GM12878 (cell line): Measurements from ENCODE around the gene CORO7. TPM values are rescaled to one million over a fixed set of nuclear protein-coding genes. Genes with fewer than 3 reads are reported as not detected.

Source experiments
- ASH2L ChIP-seq: fragments of 300-600, 200-600 bp; sonication (generic); IDR thresholded peaks from 2 replicates; pipeline ENCODE4 v1.6.1; 2017; ENCODE audit warnings: low read depth, mild to moderate bottlenecking, borderline replicate concordance
- CHD4 ChIP-seq: fragments of 200-600 bp; sonication (generic); IDR thresholded peaks from 2 replicates; pipeline ENCODE4 v1.6.1; 2016; ENCODE audit warnings: mild to moderate bottlenecking
- FOXM1 ChIP-seq: IDR thresholded peaks from 2 replicates; pipeline ENCODE4 v1.6.1; 2012; ENCODE audit warnings: low read depth, mild to moderate bottlenecking, inconsistent platforms, low read length, moderate library complexity
- IKZF2 ChIP-seq, 2 experiments: fragments of 450-650 bp; IDR thresholded peaks; 2 replicates each; pipeline ENCODE4 v1.6.1; 2017; ENCODE audit warnings: mild to moderate bottlenecking in 2 of 2, moderate library complexity in 2 of 2
- JUNB ChIP-seq: IDR thresholded peaks from 2 replicates; pipeline ENCODE4 v1.6.1; 2016; ENCODE audit warnings: antibody characterized with exemption, mild to moderate bottlenecking
- KDM1A ChIP-seq: fragments of 200-600 bp; sonication (generic); IDR thresholded peaks from 2 replicates; pipeline ENCODE4 v1.6.1; 2016; ENCODE audit warnings: borderline replicate concordance
- KLF5 ChIP-seq: fragments of 450-650 bp; IDR thresholded peaks from 2 replicates; pipeline ENCODE4 v1.6.1; 2014; ENCODE audit warnings: mild to moderate bottlenecking; ENCODE audit not compliant: partially characterized antibody
- MXI1 ChIP-seq: fragments of 150-350 bp; IDR thresholded peaks from 2 replicates; pipeline ENCODE4 v1.6.1; 2011; ENCODE audit warnings: low read depth, mild to moderate bottlenecking, inconsistent platforms, low read length, improper control_type of control experiment
- NFYA ChIP-seq: IDR thresholded peaks from 2 replicates; pipeline ENCODE4 v1.6.1; 2011; ENCODE audit warnings: low read depth, mild to moderate bottlenecking, low read length, improper control_type of control experiment, borderline replicate concordance
- SIN3A ChIP-seq: IDR thresholded peaks from 2 replicates; pipeline ENCODE4 v1.6.1; 2012; ENCODE audit warnings: low read depth, low read length, improper control_type of control experiment
- SMARCA5 ChIP-seq: fragments of 450-650 bp; IDR thresholded peaks from 2 replicates; pipeline ENCODE4 v1.6.1; 2017; ENCODE audit warnings: mild to moderate bottlenecking
- SMC3 ChIP-seq: IDR thresholded peaks from 2 replicates; pipeline ENCODE4 v1.6.1; 2011; ENCODE audit warnings: low read length, improper control_type of control experiment, borderline replicate concordance
- YY1 ChIP-seq: IDR thresholded peaks from 2 replicates; pipeline ENCODE4 v1.6.1; 2011; ENCODE audit warnings: low read depth, mild to moderate bottlenecking, low read length
- ZZZ3 ChIP-seq: IDR thresholded peaks from 2 replicates; pipeline ENCODE4 v1.6.1; 2011; ENCODE audit warnings: low read depth; ENCODE audit not compliant: control insufficient read depth, insufficient read length
- polyA plus RNA-seq, 11 experiments: library from polyadenylated mRNA; depleted of rRNA in 4 of 11; unstranded in 6 of 11; stranded (reverse) in 5 of 11; fragments of >200 nt; fragmentation: Nextera tagmentation in 4 of 11; fragmentation: Illumina TruSeq in 1 of 11; extraction: Ambion mirVana in 4 of 11; extraction: Trizol in 1 of 11; gene quantifications; 1 replicate in 1 of 11; 2 replicates in 10 of 11; pipeline versions ENCODE4 v1.2.1 to v1.2.3, GENCODE V29; 2011 to 2016; ENCODE audit warnings: inconsistent platforms in 2 of 11, missing spikeins in 2 of 11, low read depth in 1 of 11
- total RNA-seq, 4 experiments: library from RNA; depleted of rRNA in 3 of 4; stranded (reverse); fragments of >200 nt in 3 of 4; fragmentation: Illumina TruSeq in 1 of 4; extraction: Trizol in 1 of 4; gene quantifications; 2 replicates each; pipeline versions ENCODE4 v1.2.1 to v1.2.3, GENCODE V29; 2013 to 2021
- TF ChIP-seq, protein P1 (sequence below): IDR thresholded peaks from 2 replicates; pipeline ENCODE4 v1.6.1; 2012; ENCODE audit warnings: improper control_type of control experiment, low read depth, low read length; ENCODE audit not compliant: insufficient replicate concordance
- TF ChIP-seq, protein P2 (sequence below): IDR thresholded peaks from 2 replicates; pipeline ENCODE4 v1.6.1; 2011; ENCODE audit warnings: low read depth, mild to moderate bottlenecking, low read length, moderate library complexity, borderline replicate concordance; ENCODE audit errors: extremely low read depth
- TF ChIP-seq, protein P3 (sequence below): fragments of 450-650 bp; IDR thresholded peaks from 2 replicates; pipeline ENCODE4 v1.6.1; 2017; ENCODE audit warnings: mild to moderate bottlenecking
- TF ChIP-seq, protein P4 (sequence below): IDR thresholded peaks from 2 replicates; pipeline ENCODE4 v1.6.1; 2011; ENCODE audit warnings: low read depth, low read length, improper control_type of control experiment, borderline replicate concordance
- TF ChIP-seq, protein P5 (sequence below): fragments of 450-650 bp; IDR thresholded peaks from 2 replicates; pipeline ENCODE4 v1.6.1; 2017; ENCODE audit warnings: low read depth, mild to moderate bottlenecking, moderate library complexity

CORO7 gene
- total and polyA plus RNA-seq, 10 of the 15 experiments (the other 5 are each of a cell fraction or from before 2014, with no cell fraction given), result 0.64 to 89.2 (median 43.7) TPM

DNA sequence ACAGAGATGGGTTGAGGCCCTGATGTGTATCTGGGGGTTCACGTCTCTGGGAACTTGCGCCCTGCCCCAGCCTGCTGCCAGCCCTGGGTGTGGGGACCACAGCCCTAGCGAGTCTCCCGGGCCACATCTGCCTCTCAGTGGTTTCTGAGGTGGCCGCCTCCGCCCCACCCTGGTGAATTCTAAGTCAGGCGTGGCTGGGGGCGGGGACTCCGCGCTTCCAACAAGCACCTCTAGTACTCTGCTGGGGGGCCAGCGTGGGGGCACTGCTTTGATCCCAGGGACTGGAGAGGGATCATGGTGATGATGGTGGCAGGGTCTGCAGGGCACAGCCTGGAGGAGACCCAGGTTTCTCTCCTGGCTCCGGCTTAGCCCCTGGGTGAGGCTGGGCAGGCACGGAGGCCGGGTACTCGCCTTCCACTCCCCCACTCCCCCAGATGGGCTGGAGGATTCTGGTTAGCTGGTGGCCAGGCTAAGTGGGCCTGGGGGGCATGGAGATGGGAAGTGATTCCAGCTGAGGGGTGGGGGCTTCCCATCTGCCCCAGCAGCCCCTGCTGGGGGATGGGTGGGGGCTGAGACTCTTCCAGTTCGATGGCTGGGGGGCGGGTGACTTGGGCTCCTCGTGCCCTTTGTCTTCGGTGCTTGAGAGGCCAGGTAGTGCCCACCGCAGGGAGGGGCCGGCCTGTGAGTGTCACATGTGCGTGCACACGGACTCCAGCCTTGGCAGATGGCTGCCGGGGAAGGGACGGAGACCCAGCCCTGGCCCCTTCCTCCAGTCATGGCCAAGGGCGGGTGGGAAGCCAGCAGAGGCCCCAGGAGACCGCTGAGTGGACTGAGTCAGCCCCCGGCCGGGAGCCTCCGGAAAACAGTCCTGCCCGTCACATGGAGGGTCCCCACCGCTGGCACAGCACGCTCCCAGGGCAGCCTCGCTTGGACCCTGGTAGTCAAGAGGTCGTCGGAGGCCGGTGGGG is 96.7 kb downstream of the CORO7 start (continued):
- TF ChIP-seq, protein P1, sequence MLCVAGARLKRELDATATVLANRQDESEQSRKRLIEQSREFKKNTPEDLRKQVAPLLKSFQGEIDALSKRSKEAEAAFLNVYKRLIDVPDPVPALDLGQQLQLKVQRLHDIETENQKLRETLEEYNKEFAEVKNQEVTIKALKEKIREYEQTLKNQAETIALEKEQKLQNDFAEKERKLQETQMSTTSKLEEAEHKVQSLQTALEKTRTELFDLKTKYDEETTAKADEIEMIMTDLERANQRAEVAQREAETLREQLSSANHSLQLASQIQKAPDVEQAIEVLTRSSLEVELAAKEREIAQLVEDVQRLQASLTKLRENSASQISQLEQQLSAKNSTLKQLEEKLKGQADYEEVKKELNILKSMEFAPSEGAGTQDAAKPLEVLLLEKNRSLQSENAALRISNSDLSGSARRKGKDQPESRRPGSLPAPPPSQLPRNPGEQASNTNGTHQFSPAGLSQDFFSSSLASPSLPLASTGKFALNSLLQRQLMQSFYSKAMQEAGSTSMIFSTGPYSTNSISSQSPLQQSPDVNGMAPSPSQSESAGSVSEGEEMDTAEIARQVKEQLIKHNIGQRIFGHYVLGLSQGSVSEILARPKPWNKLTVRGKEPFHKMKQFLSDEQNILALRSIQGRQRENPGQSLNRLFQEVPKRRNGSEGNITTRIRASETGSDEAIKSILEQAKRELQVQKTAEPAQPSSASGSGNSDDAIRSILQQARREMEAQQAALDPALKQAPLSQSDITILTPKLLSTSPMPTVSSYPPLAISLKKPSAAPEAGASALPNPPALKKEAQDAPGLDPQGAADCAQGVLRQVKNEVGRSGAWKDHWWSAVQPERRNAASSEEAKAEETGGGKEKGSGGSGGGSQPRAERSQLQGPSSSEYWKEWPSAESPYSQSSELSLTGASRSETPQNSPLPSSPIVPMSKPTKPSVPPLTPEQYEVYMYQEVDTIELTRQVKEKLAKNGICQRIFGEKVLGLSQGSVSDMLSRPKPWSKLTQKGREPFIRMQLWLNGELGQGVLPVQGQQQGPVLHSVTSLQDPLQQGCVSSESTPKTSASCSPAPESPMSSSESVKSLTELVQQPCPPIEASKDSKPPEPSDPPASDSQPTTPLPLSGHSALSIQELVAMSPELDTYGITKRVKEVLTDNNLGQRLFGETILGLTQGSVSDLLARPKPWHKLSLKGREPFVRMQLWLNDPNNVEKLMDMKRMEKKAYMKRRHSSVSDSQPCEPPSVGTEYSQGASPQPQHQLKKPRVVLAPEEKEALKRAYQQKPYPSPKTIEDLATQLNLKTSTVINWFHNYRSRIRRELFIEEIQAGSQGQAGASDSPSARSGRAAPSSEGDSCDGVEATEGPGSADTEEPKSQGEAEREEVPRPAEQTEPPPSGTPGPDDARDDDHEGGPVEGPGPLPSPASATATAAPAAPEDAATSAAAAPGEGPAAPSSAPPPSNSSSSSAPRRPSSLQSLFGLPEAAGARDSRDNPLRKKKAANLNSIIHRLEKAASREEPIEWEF, result no peak
- TF ChIP-seq ASH2L, result no peak
- no peak for TF ChIP-seq KLF5
- TF ChIP-seq MXI1, result no peak
- TF ChIP-seq, protein P2, sequence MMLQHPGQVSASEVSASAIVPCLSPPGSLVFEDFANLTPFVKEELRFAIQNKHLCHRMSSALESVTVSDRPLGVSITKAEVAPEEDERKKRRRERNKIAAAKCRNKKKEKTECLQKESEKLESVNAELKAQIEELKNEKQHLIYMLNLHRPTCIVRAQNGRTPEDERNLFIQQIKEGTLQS, result no peak
- TF ChIP-seq, protein P3, sequence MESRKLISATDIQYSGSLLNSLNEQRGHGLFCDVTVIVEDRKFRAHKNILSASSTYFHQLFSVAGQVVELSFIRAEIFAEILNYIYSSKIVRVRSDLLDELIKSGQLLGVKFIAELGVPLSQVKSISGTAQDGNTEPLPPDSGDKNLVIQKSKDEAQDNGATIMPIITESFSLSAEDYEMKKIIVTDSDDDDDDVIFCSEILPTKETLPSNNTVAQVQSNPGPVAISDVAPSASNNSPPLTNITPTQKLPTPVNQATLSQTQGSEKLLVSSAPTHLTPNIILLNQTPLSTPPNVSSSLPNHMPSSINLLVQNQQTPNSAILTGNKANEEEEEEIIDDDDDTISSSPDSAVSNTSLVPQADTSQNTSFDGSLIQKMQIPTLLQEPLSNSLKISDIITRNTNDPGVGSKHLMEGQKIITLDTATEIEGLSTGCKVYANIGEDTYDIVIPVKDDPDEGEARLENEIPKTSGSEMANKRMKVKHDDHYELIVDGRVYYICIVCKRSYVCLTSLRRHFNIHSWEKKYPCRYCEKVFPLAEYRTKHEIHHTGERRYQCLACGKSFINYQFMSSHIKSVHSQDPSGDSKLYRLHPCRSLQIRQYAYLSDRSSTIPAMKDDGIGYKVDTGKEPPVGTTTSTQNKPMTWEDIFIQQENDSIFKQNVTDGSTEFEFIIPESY, result no peak
- TF ChIP-seq, protein P4, sequence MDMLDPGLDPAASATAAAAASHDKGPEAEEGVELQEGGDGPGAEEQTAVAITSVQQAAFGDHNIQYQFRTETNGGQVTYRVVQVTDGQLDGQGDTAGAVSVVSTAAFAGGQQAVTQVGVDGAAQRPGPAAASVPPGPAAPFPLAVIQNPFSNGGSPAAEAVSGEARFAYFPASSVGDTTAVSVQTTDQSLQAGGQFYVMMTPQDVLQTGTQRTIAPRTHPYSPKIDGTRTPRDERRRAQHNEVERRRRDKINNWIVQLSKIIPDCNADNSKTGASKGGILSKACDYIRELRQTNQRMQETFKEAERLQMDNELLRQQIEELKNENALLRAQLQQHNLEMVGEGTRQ, result no peak
- no peak for TF ChIP-seq SIN3A
- no peak for TF ChIP-seq YY1
- TF ChIP-seq FOXM1, result no peak
- no peak for TF ChIP-seq CHD4
- TF ChIP-seq, protein P5, sequence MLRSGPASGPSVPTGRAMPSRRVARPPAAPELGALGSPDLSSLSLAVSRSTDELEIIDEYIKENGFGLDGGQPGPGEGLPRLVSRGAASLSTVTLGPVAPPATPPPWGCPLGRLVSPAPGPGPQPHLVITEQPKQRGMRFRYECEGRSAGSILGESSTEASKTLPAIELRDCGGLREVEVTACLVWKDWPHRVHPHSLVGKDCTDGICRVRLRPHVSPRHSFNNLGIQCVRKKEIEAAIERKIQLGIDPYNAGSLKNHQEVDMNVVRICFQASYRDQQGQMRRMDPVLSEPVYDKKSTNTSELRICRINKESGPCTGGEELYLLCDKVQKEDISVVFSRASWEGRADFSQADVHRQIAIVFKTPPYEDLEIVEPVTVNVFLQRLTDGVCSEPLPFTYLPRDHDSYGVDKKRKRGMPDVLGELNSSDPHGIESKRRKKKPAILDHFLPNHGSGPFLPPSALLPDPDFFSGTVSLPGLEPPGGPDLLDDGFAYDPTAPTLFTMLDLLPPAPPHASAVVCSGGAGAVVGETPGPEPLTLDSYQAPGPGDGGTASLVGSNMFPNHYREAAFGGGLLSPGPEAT, result peak; percentile 11; the same call in 1 of the 2 replicates
- TF ChIP-seq ZZZ3, result no peak
- TF ChIP-seq KDM1A, result no peak
- no peak for TF ChIP-seq SMC3
- no peak for TF ChIP-seq JUNB
- TF ChIP-seq SMARCA5, result no peak
- no peak for TF ChIP-seq NFYA
- TF ChIP-seq IKZF2 (IDR thresholded peaks at IDR 0.05), result no peak; a peak in 1 of 4 replicates
